Stimulated activated CD4-positive, alpha-beta T cell treated with anti-CD3 and anti-CD28 coated beads, Interleukin-12 subunit alpha, Interleukin-12 subunit beta, amount 100 ng/mL, for 4 hours (primary cell): ENCODE measurements around the gene LAG3.

Source experiments
- DNase-seq: peaks from one replicate; pipeline ENCODE4 v3.0.0-alpha.2; 2020

Gene LAG3

DNA sequence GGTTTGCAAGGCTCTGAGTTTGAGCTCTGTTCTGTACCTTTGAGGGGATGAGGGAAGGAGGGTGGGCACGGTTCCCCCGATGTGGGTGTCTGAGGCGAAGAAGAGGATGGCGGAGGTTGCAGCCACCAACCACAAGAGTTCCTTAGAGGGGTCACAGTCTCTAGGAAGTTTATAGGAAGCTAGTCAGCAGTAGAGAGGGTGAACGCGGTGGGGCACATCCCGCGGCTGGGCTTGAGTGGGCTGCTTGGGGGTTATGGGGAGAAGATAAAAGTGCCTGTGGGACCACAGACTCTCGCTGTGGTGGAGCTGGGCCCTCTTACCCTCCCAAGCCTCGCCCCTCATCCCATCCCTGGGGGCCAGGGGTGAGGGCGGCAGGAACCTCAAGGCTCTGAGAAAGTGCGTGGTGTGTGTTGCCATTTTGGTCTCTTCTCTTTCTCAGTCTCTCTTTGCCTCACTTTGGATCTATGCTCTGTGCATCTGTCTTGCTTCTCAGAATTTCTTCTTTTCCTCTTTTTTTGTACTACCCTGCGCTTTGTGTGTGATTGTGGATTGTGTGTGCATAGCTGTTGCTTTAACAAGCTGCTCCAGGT, 19.7 kb downstream of the LAG3 start:
- no peak for DNase-seq

DNA sequence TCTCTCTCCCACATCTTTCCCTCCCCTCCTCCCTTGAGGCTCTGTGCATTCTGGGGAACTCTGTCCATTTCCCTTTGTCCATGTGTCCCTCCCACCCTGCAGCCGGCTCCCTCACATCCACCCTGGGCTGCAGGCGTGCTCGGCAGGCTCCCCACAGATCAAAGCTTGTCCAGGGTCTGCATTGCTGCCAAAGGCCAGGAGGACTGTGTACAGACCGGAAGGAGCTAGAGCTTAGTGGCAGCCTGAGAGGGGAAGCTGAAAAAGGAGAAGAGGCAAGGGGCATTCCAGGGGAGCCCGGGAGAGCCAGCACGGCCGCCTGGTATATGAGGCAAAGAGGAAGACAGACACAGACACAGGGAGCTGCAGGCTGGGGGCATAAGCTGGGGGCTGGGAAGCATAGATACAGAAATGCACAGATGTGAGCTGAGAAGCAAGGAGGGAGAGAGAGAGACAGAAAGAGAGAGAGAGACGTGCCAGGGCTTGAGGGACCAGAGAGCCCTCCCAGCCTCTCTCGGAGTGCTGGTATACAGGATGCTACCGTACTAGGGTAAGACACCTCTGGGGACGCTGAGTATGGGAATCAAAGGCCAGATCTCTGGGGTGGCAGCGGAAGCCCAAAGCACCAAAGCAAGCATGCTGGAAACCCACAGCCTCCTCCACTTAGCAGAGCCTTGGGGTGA, 20.3 kb downstream of the LAG3 start:
- DNase-seq: no peak

DNA sequence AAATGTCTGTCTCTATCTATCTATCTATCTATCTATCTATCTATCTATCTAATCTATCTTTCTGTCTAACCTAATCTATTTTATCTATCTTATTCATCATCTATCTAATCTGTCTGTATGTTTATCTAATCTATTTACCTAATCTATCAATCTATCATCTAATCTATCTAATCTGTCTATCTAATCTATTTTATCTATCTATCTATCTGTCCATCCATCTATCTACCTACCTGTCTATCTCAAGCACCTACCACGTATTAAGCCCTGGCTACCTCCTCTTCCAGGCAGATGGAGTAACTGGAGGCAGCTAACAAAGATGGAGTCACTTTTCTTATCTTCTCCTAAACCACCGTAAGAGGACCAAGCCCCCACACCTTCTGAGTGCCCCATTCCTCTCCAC, 22.8 kb downstream of the LAG3 start:
- DNase-seq: no peak

DNA sequence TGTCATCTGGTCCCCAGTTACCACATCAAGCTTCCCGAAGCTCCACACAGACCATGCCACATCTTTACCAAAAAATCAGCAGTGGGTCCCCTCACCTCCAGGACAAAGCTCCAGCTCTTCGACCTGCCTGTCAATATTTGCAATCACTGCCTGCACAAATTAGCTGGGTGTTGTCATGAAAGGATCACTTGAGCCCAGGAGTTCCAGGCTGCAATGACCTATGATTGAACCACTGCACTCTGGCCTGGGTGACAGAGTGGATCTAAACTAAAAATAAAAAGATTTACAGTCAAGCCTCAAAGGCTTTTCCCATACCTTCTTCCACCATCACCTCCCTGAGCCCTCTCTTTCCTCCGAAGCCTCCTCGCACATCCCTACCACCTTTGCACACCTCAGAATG, 24.3 kb downstream of the LAG3 start:
- DNase-seq: no peak

DNA sequence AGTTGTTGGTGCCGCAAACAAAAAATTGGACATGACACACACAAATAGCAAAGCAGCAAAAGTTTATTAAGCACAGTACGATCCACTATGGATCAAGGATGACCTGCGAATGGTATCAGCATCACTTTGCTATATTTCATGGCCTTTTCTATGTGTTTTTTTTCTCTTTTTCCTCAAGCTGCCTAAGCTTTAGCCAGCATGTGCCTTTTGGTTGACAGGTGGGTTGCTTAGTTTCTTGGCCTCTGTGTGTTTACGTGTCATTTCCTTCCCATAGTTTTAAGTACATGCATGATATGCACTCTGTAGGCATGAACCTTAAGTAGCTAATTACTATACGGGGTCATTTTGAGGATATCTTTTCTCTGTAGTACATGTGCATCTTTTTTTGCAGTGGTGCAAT, 26.8 kb downstream of the LAG3 start:
- no peak for DNase-seq

DNA sequence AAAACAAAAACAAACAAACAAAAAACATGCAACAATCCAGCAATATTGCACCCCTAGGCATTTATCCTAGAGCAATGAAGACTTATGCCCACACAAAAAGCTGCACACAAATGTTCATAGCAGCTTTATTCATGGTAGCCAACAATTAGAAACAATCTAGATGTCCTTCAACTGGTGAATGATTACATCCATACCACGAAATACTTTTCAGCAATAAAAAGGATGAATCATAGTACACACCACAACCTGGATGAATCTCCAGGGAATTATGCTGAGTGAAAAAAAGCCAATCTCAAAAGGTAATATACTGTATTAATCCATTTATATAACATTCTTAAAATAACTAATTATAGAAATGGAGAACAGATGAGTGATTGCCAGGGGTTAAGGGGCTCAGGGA, 34.9 kb downstream of the LAG3 start:
- DNase-seq: no peak

DNA sequence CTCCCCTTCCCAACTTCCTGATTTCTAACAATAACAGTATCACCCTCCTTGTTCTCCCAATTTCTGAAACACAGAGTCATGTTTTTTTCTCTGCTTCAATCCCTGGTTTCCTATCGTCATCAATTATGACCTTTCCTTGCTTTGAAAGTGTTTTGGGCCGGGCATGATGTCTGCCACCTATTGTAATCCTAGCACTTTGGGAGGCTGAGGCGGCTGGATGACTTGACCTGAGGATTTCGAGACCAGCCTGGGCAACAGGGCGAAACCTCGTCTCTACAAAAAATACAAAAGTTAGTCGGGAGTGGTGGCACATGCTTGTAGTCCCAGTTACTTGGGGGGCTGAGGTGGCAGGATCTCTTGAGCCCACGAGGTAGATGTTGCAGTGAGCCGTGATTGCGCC, 36.7 kb downstream of the LAG3 start:
- no peak for DNase-seq

DNA sequence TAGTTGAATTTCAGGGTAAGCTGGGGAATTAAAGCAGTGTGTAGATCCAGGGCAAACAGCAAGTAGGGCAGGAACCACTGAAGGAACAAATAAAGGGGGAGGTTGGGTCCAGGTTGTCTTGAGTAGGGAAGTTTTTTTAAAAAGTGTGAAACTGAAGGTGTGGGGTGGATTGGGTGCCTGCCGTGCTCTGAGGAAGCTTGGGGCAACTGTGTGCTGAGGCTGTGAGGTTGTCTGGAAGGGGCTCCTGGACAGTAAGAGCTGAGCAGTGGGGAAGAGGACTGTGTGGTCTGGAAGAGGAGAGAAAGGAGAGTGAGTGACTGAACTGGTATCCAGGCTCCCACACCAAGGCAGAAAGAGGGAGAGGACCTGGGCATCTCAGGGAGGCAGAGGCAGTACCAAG, 38.4 kb downstream of the LAG3 start:
- DNase-seq: no peak

DNA sequence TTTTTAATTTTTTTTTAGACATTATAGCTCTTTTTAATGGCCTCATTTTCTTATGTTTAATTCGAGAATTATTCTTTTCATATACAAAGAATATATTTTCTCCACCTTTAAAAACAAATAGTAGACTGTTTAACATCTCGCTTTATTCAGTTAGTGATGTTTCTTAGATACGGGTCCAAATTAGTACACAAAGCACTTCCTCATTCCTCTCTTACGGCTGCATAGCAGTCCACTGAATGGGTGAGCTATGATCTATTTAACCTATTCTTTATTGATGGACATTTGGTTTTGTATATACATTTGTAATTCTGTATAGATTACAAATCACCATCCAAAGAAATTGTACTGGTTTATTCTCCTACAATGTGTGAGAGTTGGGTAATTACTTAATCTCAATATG, 41.0 kb downstream of the LAG3 start:
- no peak for DNase-seq

DNA sequence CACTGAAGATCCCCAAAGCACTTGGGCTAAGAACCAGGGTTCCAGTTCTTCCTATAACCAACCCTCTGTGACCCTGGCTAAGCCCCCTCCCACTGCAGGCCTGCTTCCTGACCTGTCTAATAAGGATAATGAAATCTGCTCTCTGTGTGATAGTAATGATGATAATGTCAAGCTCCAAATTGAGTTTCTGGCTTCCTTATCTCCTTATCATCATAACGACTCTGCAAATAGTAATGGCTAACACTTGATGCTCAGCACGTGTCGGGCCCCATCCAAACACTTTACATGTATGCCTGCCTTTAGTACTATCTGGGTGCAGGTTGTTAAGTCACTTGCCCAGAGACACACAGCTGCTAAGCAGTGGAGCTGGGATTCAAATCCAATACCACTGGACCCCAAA, 44.3 kb downstream of the LAG3 start:
- no peak for DNase-seq

DNA sequence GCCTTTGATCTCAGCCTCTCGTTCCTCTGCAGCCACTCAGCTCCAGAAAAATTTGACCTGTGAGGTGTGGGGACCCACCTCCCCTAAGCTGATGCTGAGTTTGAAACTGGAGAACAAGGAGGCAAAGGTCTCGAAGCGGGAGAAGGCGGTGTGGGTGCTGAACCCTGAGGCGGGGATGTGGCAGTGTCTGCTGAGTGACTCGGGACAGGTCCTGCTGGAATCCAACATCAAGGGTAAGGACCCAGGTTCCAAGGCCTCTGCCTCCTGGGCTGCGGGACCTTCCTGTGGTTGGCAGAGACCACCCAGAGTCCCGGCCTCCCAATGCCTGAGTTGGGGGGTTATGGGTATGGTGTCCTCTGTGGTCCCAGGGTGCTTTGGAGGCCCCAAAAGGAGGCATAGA, 44.8 kb downstream of the LAG3 start:
- no peak for DNase-seq

DNA sequence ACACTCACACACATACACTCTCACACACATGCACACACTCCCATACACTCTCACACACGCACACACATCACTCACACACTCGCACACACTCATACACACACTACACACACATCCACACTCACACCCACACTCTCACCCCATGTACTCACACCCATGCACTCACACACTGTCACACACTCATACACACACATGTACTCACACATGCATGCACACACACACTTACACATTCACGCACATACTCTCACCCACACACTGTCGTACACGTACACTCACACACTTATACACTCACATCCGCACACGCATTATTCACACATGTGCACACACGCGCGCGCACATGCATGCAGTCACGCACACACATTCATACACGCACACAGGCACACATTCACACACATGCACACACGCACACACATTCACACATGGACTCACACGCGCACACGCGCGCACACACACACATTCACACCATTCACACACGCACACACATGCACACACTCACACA, 45.4 kb downstream of the LAG3 start:
- DNase-seq: no peak

DNA sequence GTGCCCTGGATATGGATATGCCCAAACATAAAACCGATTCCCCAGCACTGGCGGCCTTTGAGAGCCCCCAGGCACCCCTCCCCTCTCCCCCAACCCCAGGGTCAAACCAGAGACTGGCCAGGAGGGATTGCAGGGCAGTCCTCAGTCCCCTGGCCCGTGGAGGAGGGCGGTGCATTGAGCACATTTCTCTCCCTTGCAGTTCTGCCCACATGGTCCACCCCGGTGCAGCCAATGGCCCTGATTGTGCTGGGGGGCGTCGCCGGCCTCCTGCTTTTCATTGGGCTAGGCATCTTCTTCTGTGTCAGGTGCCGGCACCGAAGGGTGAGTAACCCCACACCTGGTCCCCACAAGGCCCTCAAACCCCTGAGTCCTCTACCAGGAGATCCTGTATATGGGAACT, 45.9 kb downstream of the LAG3 start:
- DNase-seq: no peak

DNA sequence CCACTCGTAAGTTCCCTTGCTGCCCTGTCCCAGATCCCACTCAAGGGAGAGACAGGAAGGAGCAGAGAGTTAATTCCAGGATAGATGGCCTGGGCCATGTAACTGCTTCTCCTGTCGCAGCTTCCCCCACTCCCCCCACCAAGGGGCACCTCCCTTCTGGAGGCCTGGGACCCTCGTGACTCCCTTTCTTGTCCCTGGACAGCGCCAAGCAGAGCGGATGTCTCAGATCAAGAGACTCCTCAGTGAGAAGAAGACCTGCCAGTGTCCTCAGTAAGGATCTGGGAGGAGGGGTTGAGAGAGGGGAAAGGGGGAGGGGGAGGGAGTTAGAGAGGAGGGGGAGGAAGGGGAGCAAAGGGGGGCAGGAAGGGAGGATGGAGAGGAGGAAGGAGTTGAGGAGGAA, 46.3 kb downstream of the LAG3 start:
- no peak for DNase-seq

DNA sequence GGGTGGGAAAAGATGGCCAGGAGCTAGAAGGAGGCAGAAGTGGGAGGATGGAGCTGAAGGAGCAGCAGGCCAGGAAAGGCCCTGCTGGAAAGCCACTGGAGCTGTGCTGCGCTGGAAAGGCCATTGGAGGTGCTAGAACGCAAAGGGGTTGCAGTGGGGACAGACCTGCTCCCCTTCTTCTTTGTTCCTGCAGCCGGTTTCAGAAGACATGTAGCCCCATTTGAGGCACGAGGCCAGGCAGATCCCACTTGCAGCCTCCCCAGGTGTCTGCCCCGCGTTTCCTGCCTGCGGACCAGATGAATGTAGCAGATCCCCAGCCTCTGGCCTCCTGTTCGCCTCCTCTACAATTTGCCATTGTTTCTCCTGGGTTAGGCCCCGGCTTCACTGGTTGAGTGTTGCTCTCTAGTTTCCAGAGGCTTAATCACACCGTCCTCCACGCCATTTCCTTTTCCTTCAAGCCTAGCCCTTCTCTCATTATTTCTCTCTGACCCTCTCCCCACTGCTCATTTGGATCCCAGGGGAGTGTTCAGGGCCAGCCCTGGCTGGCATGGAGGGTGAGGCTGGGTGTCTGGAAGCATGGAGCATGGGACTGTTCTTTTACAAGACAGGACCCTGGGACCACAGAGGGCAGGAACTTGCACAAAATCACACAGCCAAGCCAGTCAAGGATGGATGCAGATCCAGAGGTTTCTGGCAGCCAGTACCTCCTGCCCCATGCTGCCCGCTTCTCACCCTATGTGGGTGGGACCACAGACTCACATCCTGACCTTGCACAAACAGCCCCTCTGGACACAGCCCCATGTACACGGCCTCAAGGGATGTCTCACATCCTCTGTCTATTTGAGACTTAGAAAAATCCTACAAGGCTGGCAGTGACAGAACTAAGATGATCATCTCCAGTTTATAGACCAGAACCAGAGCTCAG, 47.0 kb downstream of the LAG3 start:
- DNase-seq: no peak

DNA sequence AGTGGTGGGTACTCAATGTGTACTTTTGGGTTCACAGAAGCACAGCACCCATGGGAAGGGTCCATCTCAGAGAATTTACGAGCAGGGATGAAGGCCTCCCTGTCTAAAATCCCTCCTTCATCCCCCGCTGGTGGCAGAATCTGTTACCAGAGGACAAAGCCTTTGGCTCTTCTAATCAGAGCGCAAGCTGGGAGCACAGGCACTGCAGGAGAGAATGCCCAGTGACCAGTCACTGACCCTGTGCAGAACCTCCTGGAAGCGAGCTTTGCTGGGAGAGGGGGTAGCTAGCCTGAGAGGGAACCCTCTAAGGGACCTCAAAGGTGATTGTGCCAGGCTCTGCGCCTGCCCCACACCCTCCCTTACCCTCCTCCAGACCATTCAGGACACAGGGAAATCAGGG, 47.8 kb downstream of the LAG3 start:
- no peak for DNase-seq

DNA sequence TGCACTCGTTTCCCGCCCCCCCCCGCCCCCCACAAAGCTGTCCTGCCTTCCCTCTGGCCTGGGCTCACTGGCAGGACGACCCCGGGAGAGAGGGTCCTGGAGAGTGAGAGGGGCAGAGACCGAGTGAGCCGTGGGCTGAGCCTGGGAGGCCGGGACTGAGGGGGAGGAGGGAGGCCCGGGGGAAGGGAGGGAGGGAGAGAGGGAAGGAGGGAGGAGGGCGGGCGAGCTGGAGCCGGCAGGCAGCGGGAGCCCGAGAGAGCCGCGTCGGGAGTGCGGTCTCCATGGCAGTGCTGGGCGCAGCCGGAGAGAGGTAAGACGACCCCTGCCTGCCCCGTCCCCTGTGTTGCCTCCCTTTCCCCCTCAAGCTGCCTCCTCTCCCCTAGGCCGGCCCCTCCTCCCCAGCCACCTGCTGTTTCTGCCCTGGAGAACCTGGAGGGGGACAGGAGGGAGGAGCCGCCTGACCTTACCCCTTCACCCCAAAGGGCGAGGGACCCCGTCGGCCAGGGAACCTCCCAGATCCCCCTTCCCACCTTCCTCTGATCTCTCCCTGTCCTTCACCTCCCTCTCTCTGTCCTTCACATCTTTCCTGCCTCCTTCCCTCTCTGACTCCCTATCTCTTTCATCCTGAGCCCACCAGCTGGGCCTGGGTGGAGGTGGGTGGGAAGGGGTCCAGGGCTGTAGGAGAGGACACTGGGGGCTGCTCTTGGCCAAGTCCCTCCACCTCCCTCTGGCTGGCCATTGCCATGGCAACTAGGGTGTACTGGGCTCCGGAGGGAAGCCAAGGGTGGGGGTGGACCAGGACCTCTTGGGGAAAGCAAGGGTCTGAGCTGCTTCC, 49.5 kb downstream of the LAG3 start, which contains the start of gene GPR162:
GPR162 (plus strand) TSS at position 231 of the 835 bp plus-strand sequence. CDS start 2,078 bp downstream, outside the sequence.
- DNase-seq: no peak

DNA sequence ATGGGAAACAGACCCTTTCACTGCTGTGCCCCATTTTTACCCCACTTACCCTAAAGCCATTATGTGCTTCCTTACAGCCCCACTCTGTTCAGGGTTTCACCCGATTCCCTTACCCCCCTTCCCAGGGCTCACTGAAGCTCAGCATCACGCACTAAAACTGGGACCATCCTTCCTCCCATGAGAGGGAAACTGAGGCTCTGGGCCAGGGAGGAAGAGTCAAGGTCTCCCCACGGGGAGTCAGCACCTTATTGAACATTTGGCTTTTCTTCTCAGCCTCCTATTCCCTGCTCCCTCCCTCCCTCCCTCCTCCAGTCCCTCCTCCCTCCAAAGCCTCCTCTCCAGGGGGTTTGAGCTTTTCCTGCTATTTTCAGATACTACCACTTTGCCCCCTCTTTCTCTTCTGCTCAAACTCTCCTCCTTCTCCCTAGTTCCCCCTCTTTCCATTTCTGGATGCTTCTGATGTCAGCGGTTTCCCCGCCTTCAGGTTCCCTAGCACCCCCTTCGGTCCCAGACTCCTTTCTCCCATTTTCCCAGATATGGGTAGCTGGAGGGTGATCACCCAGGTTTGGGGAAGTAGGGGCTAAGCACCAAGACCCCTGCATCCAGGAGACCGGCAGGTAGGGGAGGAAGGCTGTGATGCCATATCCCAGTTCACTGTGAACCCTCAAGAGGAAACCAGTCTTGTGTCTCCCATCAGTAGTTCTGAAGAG, 50.3 kb downstream of the LAG3 start:
- no peak for DNase-seq

DNA sequence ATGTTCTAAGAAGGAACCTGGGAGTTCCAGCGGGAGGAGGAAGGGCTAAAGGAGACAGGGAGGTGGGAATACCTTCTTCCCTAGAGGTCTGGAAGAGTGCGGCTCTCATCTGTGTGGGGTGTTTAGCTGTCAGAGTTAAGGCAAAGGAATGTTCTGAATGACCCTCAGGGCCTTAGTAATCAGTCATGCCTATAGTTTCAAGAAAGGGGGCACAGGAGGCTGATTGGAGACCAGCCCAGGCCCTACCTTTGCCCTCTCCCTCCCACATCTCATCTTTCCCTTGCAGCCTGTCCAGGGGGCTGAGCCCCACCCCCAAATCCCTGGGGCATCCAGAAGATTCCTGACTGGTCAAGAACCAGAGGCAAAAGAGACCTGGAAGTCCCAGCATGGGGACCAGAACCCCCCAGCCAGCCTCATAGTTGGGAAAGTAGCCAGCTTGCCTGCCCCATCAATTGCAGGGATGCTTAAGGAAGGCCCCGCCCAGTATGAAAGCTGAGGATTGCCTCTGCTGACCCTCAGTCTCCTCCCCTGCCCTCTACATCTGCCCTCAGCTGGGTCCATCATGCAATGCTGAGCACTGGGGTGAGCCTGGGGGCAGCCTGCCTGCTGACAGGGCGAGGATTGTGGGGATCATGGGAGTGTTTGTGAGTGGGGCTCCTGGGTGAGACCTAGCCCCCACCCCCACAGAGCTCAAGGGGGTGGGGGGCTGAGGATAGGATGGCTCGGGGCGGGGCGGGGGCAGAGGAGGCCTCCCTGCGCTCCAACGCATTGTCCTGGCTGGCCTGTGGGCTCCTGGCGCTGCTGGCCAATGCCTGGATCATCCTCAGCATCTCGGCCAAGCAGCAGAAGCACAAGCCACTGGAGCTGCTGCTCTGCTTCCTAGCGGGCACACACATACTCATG, 51.1 kb downstream of the LAG3 start:
- no peak for DNase-seq

DNA sequence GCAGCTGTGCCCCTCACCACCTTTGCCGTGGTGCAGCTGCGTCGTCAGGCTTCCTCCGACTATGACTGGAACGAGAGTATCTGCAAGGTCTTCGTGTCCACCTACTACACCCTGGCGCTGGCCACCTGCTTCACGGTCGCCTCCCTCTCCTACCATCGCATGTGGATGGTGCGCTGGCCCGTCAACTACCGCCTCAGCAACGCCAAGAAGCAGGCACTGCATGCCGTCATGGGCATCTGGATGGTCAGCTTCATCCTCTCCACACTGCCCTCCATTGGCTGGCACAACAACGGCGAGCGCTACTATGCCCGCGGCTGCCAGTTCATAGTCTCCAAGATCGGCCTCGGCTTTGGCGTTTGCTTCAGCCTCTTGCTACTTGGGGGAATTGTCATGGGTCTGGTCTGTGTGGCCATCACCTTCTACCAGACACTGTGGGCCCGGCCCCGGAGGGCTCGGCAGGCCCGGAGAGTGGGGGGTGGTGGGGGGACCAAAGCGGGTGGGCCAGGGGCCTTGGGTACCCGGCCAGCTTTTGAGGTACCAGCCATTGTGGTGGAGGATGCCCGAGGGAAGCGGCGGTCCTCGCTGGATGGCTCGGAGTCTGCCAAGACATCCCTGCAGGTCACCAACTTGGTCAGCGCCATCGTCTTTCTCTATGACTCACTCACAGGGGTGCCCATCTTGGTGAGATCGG, 51.9 kb downstream of the LAG3 start:
- DNase-seq: no peak
